Omental fat pad (tissue), 4 donors: Measurements from ENCODE around the gene OXGR1. TPM values are rescaled to one million over a fixed set of nuclear protein-coding genes. Genes with fewer than 3 reads are reported as not detected.

ENCODE experiments used
- ATAC-seq: fragments of 150-250 bp; one replicate; pipeline ENCODE4 v1.9.1; 2016; ENCODE audit warnings: mild to moderate bottlenecking, moderate library complexity; ENCODE audit not compliant: low FRiP score
- DNase-seq: peaks from one replicate; pipeline ENCODE4 v3.0.0-alpha.2; 2019; ENCODE audit warnings: low spot score
- CTCF ChIP-seq, 3 donors: fragments of 450-650 bp; IDR thresholded peaks; one replicate each; pipeline ENCODE4 v1.5.1; 2016 to 2017; ENCODE audit warnings: antibody characterized with exemption in 3 of 3, mild to moderate bottlenecking in 3 of 3, moderate library complexity in 2 of 3
- total RNA-seq, 4 donors: library from RNA; depleted of rRNA; stranded (reverse); fragments of >200 nt; gene quantifications; one replicate each; pipeline ENCODE4 v1.1.0, GENCODE V29; 2016

Gene OXGR1
- total RNA-seq, 4 donors from 2014 or later, result 0.37 to 5.4 (median 1.1) TPM

GRCh38 chr13:97017322-97017721, 23.0 kb upstream of the OXGR1 start:
- ATAC-seq (no peak), DNase-seq (no peak)

GRCh38 chr13:97015661-97016350, 21.5 kb upstream of the OXGR1 start:
- ATAC-seq (no peak), DNase-seq (no peak)
- TF ChIP-seq CTCF (IDR thresholded peaks at IDR 0.05), result no peak

More at GRCh38 chr13:97017322-97017721, 23.0 kb upstream of the OXGR1 start:
- TF ChIP-seq CTCF (IDR thresholded peaks at IDR 0.05), result no peak

GRCh38 chr13:97012251-97013048, 18.2 kb upstream of the OXGR1 start:
- no peak for TF ChIP-seq CTCF (IDR thresholded peaks at IDR 0.05)
- no peak for DNase-seq
- no peak for ATAC-seq

DNA sequence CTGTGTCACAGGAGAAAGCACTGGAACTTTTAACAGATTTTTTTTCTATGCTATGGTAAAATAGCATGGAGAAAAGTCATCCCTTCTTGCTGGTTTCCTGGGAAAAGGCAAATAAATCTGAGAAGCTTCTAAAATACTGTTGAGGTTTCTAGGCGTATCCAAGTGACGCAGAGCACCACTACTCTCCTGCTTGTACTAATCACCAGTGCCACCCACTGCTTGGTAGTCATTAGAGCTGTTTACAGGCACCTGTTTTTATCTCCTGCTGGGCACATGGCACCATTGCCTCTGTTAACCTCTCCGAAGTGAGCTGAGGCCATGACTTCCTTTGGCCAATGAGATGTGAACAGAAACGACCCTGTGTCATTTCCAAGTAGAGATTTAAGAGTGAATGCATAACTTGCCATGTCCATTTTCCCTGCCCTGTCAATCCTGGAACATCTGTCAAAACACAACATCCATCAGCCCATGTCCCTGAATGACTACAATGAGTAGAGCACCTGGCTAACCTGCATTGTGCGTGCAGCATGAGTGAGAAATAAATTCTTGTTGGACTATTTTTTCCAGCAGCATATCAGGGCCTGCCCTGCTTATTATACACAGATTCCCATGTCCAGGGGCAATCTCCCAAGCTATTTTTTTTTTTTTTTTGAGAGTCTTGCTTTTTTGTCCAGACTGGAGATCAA, 17.3 kb upstream of the OXGR1 start:
- DNase-seq (no peak), ATAC-seq (no peak)
- TF ChIP-seq CTCF (IDR thresholded peaks at IDR 0.05), result no peak

DNA sequence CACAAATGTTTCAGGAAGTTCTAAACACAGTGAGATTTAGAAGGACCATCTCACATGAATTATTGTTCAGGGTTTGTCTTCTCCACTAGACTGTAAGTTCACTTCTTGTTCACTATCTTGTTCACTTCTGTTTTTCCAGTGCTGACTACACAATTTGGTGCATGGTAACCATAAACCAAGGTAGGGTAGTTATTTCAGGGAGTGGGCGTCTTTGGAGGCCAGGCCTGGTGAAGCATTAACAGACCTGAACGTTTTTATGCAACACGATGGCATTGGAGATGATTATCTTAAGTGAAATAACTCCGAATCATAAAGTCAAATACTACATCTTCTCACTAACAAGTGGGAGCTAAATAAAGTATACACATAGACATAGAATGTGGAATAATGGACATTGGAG, 14.4 kb upstream of the OXGR1 start:
- ATAC-seq (no peak), DNase-seq (no peak)
- TF ChIP-seq CTCF (IDR thresholded peaks at IDR 0.05), result no peak

DNA sequence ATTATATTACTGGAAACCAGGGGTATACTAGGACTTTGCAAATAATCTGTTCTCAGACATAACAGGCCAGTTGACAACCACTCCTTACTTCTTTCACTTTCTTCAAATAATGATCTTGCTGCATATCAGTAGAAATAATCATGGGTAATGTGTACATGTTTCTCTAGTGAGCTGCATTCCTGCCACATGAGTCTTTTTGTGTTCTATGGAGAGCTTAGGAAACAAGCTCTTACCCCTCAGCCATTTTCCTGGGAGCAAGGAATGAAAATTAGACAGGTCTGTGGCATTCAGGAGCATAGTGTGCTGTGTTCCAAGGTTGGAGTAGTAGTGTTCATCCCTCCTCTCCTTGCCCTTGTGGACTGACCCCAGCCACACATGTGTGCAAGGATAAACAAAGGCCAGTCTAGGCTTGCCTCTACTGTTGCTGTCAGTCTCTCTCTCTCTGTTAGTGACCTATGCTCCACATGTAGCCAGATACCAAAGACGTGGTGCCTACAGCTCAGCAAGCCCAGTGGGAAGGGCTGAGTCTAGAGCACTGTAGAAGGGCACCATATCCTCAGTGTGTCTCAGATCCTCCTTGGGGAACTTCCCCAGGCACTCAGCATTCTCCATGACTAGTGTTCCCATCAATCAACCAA, 11.5 kb upstream of the OXGR1 start:
- ATAC-seq (no peak), DNase-seq (no peak)
- TF ChIP-seq CTCF (IDR thresholded peaks at IDR 0.05), result no peak
